HG03520 (cell line): ENCODE results near the gene SPNS1.
"Not testable (repeated sequence)": the region's sequence is repeated elsewhere in the genome, so short reads cannot be mapped to it uniquely, and the experiment has no call there.

ENCODE experiments used
- ATAC-seq: cut with Tn5 transposase; IDR thresholded peaks from one replicate; pipeline ENCODE4 v1.9.1; 2021; ENCODE audit warnings: mild to moderate bottlenecking, moderate library complexity; ENCODE audit not compliant: unreplicated experiment

The SPNS1 gene

GRCh38 chr16:28951410-28951943, 23.1 kb upstream of the SPNS1 start:
- ATAC-seq, result no peak

- no peak for ATAC-seq
Observed at GRCh38 chr16:28958216-28958615, 16.4 kb upstream of the SPNS1 start.

- no peak for ATAC-seq
Observed at GRCh38 chr16:28958836-28959235, 15.7 kb upstream of the SPNS1 start.

- ATAC-seq, result no peak
Observed at GRCh38 chr16:28964072-28964471, 10.5 kb upstream of the SPNS1 start.

- ATAC-seq, result no peak
Observed at GRCh38 chr16:28964496-28964895, 10.1 kb upstream of the SPNS1 start.

- no peak for ATAC-seq
Observed at GRCh38 chr16:28967156-28967555, 7.4 kb upstream of the SPNS1 start.

- ATAC-seq, result not testable (repeated sequence)
Observed at GRCh38 chr16:28969696-28970095, 4.9 kb upstream of the SPNS1 start.

GRCh38 chr16:28974007-28974436, 556 bp upstream of the SPNS1 start:
- peak; percentile 17 for ATAC-seq

- ATAC-seq, result no peak
Observed at GRCh38 chr16:28975158-28975599, 601 bp downstream of the SPNS1 start.

GRCh38 chr16:28977703-28978662, 3.4 kb downstream of the SPNS1 start:
- no peak for ATAC-seq

GRCh38 chr16:28980330-28980729, 5.8 kb downstream of the SPNS1 start:
- ATAC-seq, result not testable (repeated sequence)

- ATAC-seq, result no peak
Observed at GRCh38 chr16:28980929-28981328, 6.4 kb downstream of the SPNS1 start.

- no peak for ATAC-seq
Observed at GRCh38 chr16:28981517-28981916, 6.9 kb downstream of the SPNS1 start.

- no peak for ATAC-seq
Observed at GRCh38 chr16:28982418-28982817, 7.8 kb downstream of the SPNS1 start.

GRCh38 chr16:28982949-28983348, 8.4 kb downstream of the SPNS1 start:
- no peak for ATAC-seq

GRCh38 chr16:28983644-28984043, 9.1 kb downstream of the SPNS1 start:
- no peak for ATAC-seq

- ATAC-seq, result no peak
Observed at GRCh38 chr16:28984091-28984490, 9.5 kb downstream of the SPNS1 start.

GRCh38 chr16:28984619-28985135, 10.1 kb downstream of the SPNS1 start, which contains the start of gene LAT:
Gene LAT (plus strand): TSS chr16:28985052. CDS start chr16:28985418, 366 bp downstream.
- ATAC-seq, result no peak

GRCh38 chr16:28985211-28986041, 10.8 kb downstream of the SPNS1 start:
- no peak for ATAC-seq

- ATAC-seq, result no peak
Observed at GRCh38 chr16:28986046-28986445, 11.5 kb downstream of the SPNS1 start.

- ATAC-seq, result no peak
Observed at GRCh38 chr16:28986492-28986891, 11.9 kb downstream of the SPNS1 start.
